Kidney (tissue), 14 donors: ENCODE data around the gene MTPN. TPM values are rescaled to one million over a fixed set of nuclear protein-coding genes. Genes with fewer than 3 reads are reported as not detected.

Experiments
- DNase-seq, 5 donors: peaks; one replicate each; pipeline ENCODE4 v3.0.0-alpha.2; 2013 to 2020
- FAIRE-seq: peaks from 2 replicates; lab custom pipeline; 2012; peaks lifted over from hg19 to GRCh38; lab: Jason Lieb, UNC
- H3K27ac ChIP-seq, 2 donors: one replicate each; pipeline ENCODE4 v1.7.0; 2013; ENCODE audit warnings: low read depth in 2 of 2, low read length in 2 of 2, inconsistent platforms in 1 of 2
- H3K27me3 ChIP-seq: one replicate; pipeline ENCODE4 v1.7.1; 2013; ENCODE audit warnings: low read length, inconsistent platforms; ENCODE audit not compliant: control insufficient read depth, insufficient read depth
- H3K36me3 ChIP-seq, 3 donors: one replicate each; pipeline versions ENCODE4 v1.7.0 to v1.7.1; 2013; ENCODE audit warnings: low read length in 3 of 3, control low read depth in 1 of 3, inconsistent platforms in 1 of 3; ENCODE audit not compliant: insufficient read depth in 3 of 3, control insufficient read depth in 2 of 3
- H3K4me1 ChIP-seq, 3 donors: one replicate each; pipeline versions ENCODE4 v1.7.0 to v1.7.1; 2013; ENCODE audit warnings: low read length in 3 of 3, inconsistent platforms in 1 of 3, low read depth in 1 of 3; ENCODE audit not compliant: control insufficient read depth in 2 of 3, insufficient read depth in 2 of 3
- H3K4me3 ChIP-seq, 3 donors: one replicate each; pipeline versions ENCODE4 v1.7.0 to v1.8.1; 2013; ENCODE audit warnings: low read length in 3 of 3, control low read depth in 1 of 3, inconsistent platforms in 1 of 3
- H3K9ac ChIP-seq, 3 donors: one replicate each; pipeline versions ENCODE4 v1.7.0 to v1.7.1; 2013; ENCODE audit warnings: low read length in 3 of 3, control low read depth in 1 of 3, inconsistent platforms in 1 of 3
- H3K9me3 ChIP-seq, 3 donors: one replicate each; pipeline versions ENCODE4 v1.7.0 to v1.7.1; 2013; ENCODE audit warnings: low read length in 3 of 3, control low read depth in 1 of 3, inconsistent platforms in 1 of 3; ENCODE audit not compliant: control insufficient read depth in 2 of 3, insufficient read depth in 1 of 3
- CTCF ChIP-seq: IDR thresholded peaks from 3 replicates; pipeline ENCODE4 v1.5.1; 2012; ENCODE audit warnings: mild to moderate bottlenecking, moderate library complexity, borderline replicate concordance; ENCODE audit not compliant: insufficient read depth; ENCODE audit errors: extremely low read depth
- intact Hi-C: fragments of 100-400 bp; cut with DNase I; formaldehyde crosslinking; loops from one replicate; pipeline ENCODE4 v1.11.1; 2022
- polyA plus RNA-seq: library from polyadenylated mRNA; stranded (reverse); fragments of 350-450 nt; fragmentation: Illumina TruSeq; extraction: RNeasy Lipid Tissue Mini Kit (QIAGEN cat#74804); gene quantifications from one replicate; pipeline ENCODE4 v1.2.3, GENCODE V29; 2014; ENCODE audit warnings: low read depth, low replicate concordance; ENCODE audit not compliant: insufficient read depth
- total RNA-seq: library from RNA; stranded (reverse); fragmentation: NEBNext Ultra II Directional; extraction: Animal tissue kit (Norgen Biotek cat#: 25700); gene quantifications from one replicate; pipeline ENCODE4 v1.2.1, GENCODE V29; 2021
- donor health status: control.
- donor health status: control.
- donor health status: control.
- donor health status: control.
- donor health status: control.
- donor health status: DM: yes; HTN: yes; CAD: no.
- donor health status: Normal renal cell carcinoma (clear cell type).

MTPN gene
- total and polyA plus RNA-seq, 2 donors from 2014 or later: 43.1 to 101 TPM

GRCh38 chr7:135899458-135900064 is 77.6 kb downstream of the MTPN start:
- no peak for FAIRE-seq
- intact Hi-C loops: no loop called here

GRCh38 chr7:135898226-135898625 is 78.9 kb downstream of the MTPN start:
- no peaks in the 10 kb centered on the region for H3K27me3 ChIP-seq
- no peak for FAIRE-seq
- H3K27ac ChIP-seq: no peak overlapping the region
- H3K4me1 ChIP-seq: no peaks in the 10 kb centered on the region
- no peak overlapping the region for H3K4me3 ChIP-seq
- no peaks in the 10 kb centered on the region for H3K36me3 ChIP-seq
- no peak for DNase-seq
- intact Hi-C loops: no loop called here
- no peaks in the 10 kb centered on the region for H3K9me3 ChIP-seq
- TF ChIP-seq CTCF: no peak
- H3K9ac ChIP-seq: no peak overlapping the region

More at GRCh38 chr7:135899458-135900064, 77.6 kb downstream of the MTPN start:
- H3K4me3 ChIP-seq: no peak overlapping the region
- peak in 2 of 5 donors; percentile 12 to 55 for DNase-seq
- no peak overlapping the region for H3K9ac ChIP-seq
- no peaks in the 10 kb centered on the region for H3K36me3 ChIP-seq
- no peak overlapping the region for H3K27ac ChIP-seq
- H3K27me3 ChIP-seq: no peaks in the 10 kb centered on the region
- no peak for TF ChIP-seq CTCF
- H3K9me3 ChIP-seq: no peaks in the 10 kb centered on the region
- no peaks in the 10 kb centered on the region for H3K4me1 ChIP-seq

- intact Hi-C loops: no loop called here
- TF ChIP-seq CTCF: no peak
- no peaks in the 10 kb centered on the region for H3K4me1 ChIP-seq
- no peaks in the 10 kb centered on the region for H3K36me3 ChIP-seq
- FAIRE-seq (no peak), DNase-seq (no peak)
- H3K9ac ChIP-seq: no peak overlapping the region
- no peaks in the 10 kb centered on the region for H3K9me3 ChIP-seq
- no peak overlapping the region for H3K4me3 ChIP-seq
- H3K27ac ChIP-seq: no peak overlapping the region
- no peaks in the 10 kb centered on the region for H3K27me3 ChIP-seq
These were observed 82.3 kb downstream of the MTPN start for GRCh38 chr7:135894816-135895215.

GRCh38 chr7:135889823-135890222 is 87.3 kb downstream of the MTPN start:
- Histone ChIP-seq H3K4me3 (no peak overlapping the region), H3K9me3 (no peaks in the 10 kb centered on the region), H3K9ac (no peak overlapping the region), H3K27ac (no peak overlapping the region), H3K27me3 (no peaks in the 10 kb centered on the region), H3K36me3 (no peaks in the 10 kb centered on the region), H3K4me1 (no peaks in the 10 kb centered on the region)
- TF ChIP-seq CTCF: no peak
- FAIRE-seq (no peak), DNase-seq (no peak)
- intact Hi-C loops: no loop called here
